ENCODE data around the gene ZNF883. TPM values are rescaled to one million over a fixed set of nuclear protein-coding genes. Genes with fewer than 3 reads are reported as not detected.

The ZNF883 gene
- total and polyA plus RNA-seq, 2 donors (not counting 3 experiments of a cell fraction or from before 2014, with no cell fraction given), result 0.15 TPM; not detected in 1

DNA sequence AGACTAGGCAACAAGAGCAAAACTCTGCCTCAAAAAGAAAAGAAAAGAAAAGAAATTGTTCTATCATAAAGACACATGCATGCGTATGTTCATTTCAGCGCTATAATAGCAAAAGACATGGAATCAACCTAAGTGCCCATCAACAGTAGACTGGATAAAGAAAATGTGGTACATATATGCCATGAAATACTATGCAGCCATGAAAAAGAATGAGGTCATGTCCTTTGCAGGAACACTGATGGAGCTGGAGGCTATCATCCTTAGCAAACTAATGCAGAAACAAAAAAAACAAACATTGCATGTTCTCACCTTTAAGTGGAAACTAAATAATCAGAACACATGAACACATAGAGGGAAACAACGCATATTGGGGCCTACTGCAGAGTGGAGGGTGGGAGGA is 6.3 kb upstream of the ZNF883 start:
- intact Hi-C loops (cut with micrococcal nuclease), result no loop called here
- Histone ChIP-seq H3K9me1 (replicated peaks; ENCODE audit: control insufficient read depth, extremely low read depth, insufficient read depth, low read length) (no peaks in the 10 kb centered on the region), H3K79me2 (ENCODE audit: control insufficient read depth, insufficient read depth, low read length) (no peaks in the 10 kb centered on the region), H3K9me3 (replicated peaks; ENCODE audit: control insufficient read depth, insufficient read depth, low read length) (no peaks in the 10 kb centered on the region), H2AFZ (ENCODE audit: low read depth, low read length) (no peak overlapping the region), H3K27ac (ENCODE audit: insufficient read depth, low read depth, low read length) (no peak overlapping the region), H3K9ac (replicated peaks; ENCODE audit: extremely low read depth, insufficient read depth, low read length) (no peak overlapping the region), H4K20me1 (replicated peaks; ENCODE audit: control insufficient read depth, extremely low read depth, insufficient read depth, low read length) (no peaks in the 10 kb centered on the region), H3K36me3 (ENCODE audit: control insufficient read depth in 2 of 2, extremely low read depth in 1 of 2, insufficient read depth in 2 of 2, low read length in 2 of 2) (no peaks in the 10 kb centered on the region), H3K4me2 (ENCODE audit: insufficient read depth, low read length) (no peak overlapping the region), H3K4me3 (replicated peaks in 1 of 3; ENCODE audit: insufficient read depth in 1 of 3, low read depth in 1 of 3, low read length in 3 of 3) (no peak overlapping the region), H3K4me1 (ENCODE audit: control insufficient read depth, extremely low read depth, insufficient read depth, low read length) (no peaks in the 10 kb centered on the region), H3K27me3 (ENCODE audit: control insufficient read depth in 2 of 2, insufficient read depth in 2 of 2, low read length in 2 of 2) (no peaks in the 10 kb centered on the region)
- FAIRE-seq (no peak), DNase-seq (ENCODE audit: low read depth, low spot score) (no peak)
- ChIA-PET CTCF (no interaction called here), POLR2A (no interaction called here)
- BruUV-seq (replicated peaks), result no TSS peak
- dilution Hi-C loops (cut with MboI; ENCODE audit: extremely low pct_ligation_motif_present, low sequenced_read_pairs), result no loop called here
- TF ChIP-seq, protein P1, sequence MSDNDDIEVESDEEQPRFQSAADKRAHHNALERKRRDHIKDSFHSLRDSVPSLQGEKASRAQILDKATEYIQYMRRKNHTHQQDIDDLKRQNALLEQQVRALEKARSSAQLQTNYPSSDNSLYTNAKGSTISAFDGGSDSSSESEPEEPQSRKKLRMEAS (IDR thresholded peaks at IDR 0.05; ENCODE audit: insufficient read depth, insufficient read length), result no peak
- TF ChIP-seq JUN (IDR thresholded peaks at IDR 0.05; ENCODE audit: borderline replicate concordance, insufficient read depth, insufficient read length, low read depth) (no peak), EZH2 (IDR thresholded peaks at IDR 0.05; ENCODE audit: borderline replicate concordance, low read depth, low read length, severe bottlenecking) (no peak), MYC (IDR thresholded peaks at IDR 0.05; ENCODE audit: low read depth, low read length) (no peak), POLR2A (IDR thresholded peaks at IDR 0.05; ENCODE audit: low read depth, low read length) (no peak), POLR2AphosphoS5 (IDR thresholded peaks at IDR 0.05; ENCODE audit: insufficient read depth, low read depth, low read length) (no peak), CTCF (IDR thresholded peaks at IDR 0.05; ENCODE audit: extremely low read depth in 1 of 2, insufficient read depth in 1 of 2, low read depth in 1 of 2, low read length in 2 of 2) (no peak), FOS (IDR thresholded peaks at IDR 0.05; ENCODE audit: borderline replicate concordance, insufficient read depth, low read length) (no peak), GATA2 (IDR thresholded peaks at IDR 0.05; ENCODE audit: insufficient read depth, insufficient read length, low read depth, low read length) (no peak)

Data from endothelial cell of umbilical vein (primary cell).